NCI-H748 (cell line): ENCODE data around the gene FDPS.

Source experiments
- DNase-seq: peaks from one replicate; lab custom pipeline; 2025; ENCODE audit not compliant: unreplicated experiment; lab: John Stamatoyannopoulos, UW

FDPS gene

DNA sequence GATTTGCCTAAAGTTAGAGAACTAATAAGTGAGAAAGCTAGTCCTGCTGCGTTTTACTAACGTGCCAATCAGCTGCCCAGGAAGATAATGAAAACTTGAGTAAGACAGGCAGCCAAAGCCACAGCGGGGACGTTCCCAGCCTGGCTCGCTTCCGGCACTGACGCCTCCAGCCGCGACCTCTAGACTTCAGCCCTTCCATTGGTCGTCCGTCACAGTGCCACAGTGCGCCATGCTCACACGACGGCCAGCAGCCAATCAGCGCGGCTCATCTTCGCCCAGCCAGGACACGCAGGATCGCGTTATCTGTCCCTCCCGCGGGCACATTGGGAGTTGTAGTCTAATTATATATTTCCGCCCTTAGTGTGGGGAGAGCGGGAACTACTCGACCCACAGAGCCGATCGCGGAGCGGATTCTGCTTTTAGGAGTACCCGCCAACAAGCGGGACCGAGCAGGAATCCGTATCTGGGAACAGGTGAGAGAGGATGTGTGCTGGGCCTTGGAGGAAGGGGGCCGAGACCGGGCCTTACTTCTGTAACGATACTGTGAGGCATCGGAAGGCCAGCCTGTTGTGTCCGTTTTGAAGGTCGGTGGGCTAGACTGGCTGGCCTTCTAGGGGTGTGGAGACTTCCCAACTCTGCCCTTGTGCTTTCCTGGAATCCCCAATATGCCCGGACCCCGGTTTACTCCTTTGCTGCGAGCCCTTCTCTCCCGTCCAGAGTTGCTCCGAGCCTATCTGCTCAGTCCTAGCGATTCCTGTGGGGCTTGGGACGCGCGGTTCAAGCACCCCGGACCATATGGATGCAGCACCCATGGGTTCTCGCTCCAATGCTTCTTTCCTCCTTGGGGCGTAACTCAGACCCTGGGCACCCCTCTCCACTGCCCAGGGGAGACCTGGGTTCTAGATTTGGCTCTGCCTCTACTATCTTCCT is at the start of gene FDPS:
Gene FDPS, plus strand, starts transcription at position 374 of the 930 bp plus-strand sequence. CDS start 924 bp downstream, outside the sequence.
- peak; percentile 99 for DNase-seq

DNA sequence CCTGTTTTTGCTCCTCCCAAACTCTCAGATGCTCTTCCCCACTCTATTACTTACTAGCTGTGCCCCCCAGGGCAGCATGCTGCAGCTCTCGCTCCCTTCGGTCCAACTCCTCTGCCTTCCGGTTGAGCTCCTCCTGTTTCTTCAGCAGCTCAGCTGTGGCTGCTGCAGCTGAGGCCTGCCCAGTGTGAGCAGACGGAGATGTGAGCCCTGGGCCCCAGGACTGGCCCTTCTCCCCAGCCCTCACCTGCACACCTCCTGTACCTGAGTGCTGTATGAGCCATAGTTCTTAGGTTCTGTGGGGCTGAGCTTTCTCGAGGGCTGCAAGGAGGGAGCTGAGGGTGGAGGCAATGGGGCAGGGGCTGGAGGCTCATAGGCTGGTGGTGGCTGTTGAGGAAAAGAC is 48.4 kb upstream of the FDPS start:
- DNase-seq: no peak

- peak; percentile 46 for DNase-seq
Measured at GRCh38 chr1:155261493-155261851, 47.2 kb upstream of the FDPS start.

DNA sequence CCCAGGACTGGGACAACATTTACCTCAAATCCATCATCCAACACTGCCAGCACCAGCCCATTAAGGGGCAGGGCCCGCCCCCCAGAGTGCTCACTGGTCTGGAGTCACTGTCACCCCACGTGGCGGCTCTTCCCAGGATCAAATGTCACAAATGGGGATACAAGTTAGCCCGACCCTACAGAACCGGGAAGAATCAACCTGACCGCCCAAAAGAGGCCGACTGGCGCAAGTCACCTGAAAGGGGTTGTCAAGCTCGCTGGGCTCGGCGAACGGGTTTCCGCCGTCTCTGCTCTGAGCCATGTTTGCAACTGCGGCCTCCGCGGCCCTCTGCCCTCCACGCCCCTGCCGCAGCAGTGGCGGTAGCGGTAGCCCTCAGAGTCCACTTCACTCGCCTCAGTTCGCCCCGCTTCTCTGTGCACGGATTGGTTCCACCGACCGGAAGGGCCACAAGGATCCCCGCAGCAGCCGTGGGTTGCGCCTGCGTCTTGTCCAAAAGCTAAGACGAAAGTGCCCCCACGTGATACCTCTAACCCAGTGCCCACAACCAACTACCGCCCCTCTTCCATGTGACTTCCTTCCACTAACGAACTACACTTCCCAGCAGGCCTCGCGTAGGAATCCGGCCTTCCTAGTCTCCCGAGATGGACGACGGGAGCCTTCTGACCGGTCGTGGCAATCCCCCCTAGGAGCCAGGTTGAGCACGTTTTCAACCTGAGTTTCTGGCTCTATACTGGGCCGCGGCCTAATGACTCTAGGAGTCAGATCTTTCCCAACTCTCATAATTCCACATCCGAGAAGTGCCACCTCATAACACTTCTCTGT is 46.6 kb upstream of the FDPS start, which contains the start of gene SCAMP3:
Gene SCAMP3, minus strand, starts transcription at position 509 of the 822 bp plus-strand sequence. Its CDS starts 209 bp downstream, at position 300.
- DNase-seq: peak; percentile 98

DNA sequence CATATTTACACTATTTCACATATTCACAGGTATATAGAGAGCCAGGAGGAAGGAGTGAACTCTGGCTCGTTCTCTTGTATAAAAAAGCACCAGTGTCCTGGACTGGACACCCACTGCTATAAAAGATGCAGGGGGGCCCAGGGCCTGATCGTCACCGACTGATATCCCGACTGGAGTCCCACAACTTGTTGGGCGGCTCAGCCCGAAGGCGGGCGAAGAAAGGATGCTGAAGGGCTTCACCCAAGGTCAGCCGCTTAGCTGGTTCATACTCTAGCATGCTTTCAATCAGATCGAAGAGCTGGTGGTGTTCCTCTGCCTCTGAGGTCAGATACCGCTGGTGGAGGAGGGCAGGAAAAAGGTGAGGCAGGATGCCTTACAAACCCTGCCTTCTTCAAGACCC is 45.6 kb upstream of the FDPS start:
- no peak for DNase-seq

- DNase-seq: no peak
Measured at GRCh38 chr1:155266553-155266952, 42.1 kb upstream of the FDPS start.

DNA sequence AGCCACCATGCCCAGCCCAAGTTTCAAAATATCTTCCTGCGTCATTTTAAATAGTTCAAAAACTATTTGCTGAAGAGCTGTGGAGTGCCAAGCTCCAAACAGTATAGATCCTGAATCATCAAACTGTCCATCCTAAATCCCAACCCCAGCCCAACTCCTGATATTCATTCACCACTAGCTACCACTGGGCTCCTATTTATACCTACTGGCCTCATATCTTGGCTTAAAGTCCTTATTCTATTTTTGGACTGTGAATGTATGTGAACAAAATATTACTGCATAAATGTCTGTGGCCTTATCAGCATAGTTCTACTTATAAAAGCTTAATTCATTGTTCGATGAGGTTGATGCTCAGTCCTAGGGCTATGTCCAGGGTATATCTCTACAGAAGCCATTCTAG is 41.3 kb upstream of the FDPS start:
- DNase-seq: no peak

DNA sequence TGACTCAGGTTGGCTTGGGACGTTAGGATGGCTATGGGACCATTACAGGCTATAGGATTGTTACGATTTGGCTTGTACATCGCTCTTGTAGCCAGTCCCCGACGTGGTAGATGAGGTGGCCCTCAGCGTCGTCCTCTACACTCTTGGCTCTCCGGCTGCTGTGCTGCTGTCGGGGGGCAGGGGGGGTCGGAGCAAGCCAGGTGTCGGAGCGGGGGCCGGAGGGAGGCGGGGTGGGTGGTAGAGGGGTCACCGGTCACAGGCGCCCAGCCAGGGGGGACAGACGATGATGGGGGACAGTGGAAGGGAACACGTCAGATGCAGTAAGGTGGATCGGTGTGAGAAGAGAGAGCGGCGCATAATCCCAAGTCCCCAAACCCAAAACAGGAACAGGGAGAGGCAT is 40.0 kb upstream of the FDPS start:
- no peak for DNase-seq

GRCh38 chr1:155269381-155269780 is 39.3 kb upstream of the FDPS start:
- no peak for DNase-seq

GRCh38 chr1:155272466-155273342 is 36.0 kb upstream of the FDPS start:
- peak; percentile 83 for DNase-seq

DNA sequence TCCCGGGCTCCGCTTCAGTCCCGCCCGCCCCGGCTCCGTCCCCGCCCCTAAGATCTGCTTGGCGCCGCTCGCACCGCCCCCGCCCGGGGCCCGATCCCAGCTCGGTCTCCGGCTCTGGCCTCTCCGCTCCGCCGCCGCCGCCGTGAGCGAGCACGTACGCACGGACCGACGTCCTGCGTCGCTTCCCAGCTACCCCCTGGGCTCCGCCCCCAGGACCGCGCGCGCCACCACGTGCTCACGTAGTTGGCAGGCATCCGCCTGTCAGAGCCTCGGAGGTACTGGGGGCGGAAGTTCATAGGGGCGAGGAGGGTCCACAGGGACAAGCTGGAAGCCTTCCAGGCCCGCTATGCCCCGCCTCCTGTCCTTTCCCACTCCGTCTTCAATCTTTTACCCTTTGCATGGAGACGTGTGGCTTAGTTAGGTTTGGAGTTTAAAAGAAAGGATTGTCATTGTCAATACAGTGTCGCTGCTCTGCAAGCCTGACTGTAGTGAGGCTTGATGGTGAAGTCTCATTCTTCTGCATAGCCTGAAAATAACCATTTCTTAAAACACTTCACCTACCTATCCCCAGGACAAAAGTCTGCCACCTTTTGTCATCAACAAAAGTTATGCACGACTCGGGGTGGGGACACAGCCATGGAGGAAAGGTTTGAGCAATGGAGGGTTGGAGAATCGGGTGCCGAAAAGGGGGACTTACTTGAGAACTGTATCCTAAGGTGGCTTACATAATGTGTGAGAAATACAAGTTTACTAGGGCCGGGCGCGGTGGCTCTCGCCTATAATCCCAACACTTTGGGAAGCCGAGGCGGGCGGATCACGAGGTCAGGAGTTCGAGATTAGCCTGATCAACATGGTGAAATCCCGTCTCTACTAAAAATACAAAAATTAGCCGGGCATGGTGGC is 35.1 kb upstream of the FDPS start, which contains the start of gene CLK2:
Gene CLK2, minus strand, starts transcription at position 162 of the 903 bp plus-strand sequence. CDS start 2,527 bp downstream, outside the sequence.
- DNase-seq: peak; percentile 99

GRCh38 chr1:155277070-155277901 is 31.4 kb upstream of the FDPS start, which contains the start of gene HCN3:
HCN3 (plus strand) TSS chr1:155277463; CDS start chr1:155277591, 128 bp downstream.
- peak; percentile 98 for DNase-seq

GRCh38 chr1:155277902-155278688 is 30.6 kb upstream of the FDPS start:
- peak; percentile 88 for DNase-seq

DNA sequence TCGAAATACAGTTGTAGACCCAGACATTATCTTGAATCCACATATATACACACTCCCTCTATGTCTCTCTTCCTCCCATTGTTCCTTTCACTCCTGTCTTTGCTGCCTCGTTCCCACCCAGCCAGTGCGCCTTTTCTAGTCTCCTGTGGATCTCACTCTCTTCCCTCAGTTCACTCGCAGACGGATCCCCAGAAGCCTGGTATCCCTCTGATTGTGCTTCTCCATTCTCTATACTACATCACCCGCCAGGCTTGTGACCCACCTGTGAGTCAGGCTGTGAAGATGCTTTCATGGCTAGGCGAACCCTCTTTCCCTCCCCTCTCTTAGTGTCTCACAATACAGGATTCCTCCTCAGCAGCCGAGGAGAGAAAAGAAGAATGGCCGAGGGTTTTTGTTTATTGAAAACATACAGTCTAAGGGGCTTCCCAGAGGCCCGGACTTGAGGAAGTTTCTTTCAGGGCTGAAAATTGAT is 29.9 kb upstream of the FDPS start:
- no peak for DNase-seq

DNA sequence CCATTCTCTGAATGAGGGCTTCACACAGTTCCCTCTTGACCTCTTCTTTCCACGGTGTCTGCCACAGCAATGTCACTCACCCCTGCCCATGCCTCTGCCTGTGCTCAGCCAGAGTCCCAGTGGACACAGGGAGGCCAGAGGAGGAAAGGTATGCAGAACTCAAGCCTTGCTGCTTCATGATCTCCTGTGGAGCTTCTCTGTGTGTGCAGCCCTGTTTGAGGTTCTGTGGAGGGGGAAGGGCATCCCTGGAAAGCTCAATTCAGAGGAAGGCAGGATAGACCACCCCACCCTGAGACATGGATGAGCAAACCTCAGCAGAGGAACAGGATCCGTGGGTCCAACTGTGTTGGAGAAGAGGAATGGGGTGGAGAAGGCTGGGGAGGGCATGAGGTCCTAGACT is 29.4 kb upstream of the FDPS start:
- peak; percentile 6 for DNase-seq

GRCh38 chr1:155282488-155283091 is 26.1 kb upstream of the FDPS start:
- DNase-seq: no peak

DNA sequence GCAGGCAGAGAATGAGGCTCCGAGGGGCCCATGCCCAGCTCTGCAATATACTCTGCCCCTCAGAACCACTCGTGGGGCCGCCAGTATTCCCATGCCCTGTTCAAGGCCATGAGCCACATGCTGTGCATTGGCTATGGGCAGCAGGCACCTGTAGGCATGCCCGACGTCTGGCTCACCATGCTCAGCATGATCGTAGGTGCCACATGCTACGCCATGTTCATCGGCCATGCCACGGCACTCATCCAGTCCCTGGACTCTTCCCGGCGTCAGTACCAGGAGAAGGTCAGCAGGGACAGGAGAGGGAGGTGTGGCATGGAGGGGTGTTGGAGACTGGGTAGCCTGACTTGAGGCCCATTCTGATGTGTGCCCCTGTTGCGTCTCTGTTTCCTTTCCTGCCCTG is 24.2 kb upstream of the FDPS start:
- DNase-seq: no peak
